Mucosa of stomach (tissue), 1 donor: ENCODE data around the gene AMPD3.

Experiments
- H3K27me3 ChIP-seq: one replicate; pipeline ENCODE4 v1.7.0; 2013; ENCODE audit warnings: mild to moderate bottlenecking, low read length; ENCODE audit not compliant: control insufficient read depth, insufficient read depth
- H3K36me3 ChIP-seq: one replicate; pipeline ENCODE4 v1.7.0; 2013; ENCODE audit warnings: low read length; ENCODE audit not compliant: control insufficient read depth, insufficient read depth
- H3K4me1 ChIP-seq: one replicate; pipeline ENCODE4 v1.7.0; 2013; ENCODE audit warnings: mild to moderate bottlenecking, low read length; ENCODE audit not compliant: control insufficient read depth, insufficient read depth
- H3K4me3 ChIP-seq: one replicate; pipeline ENCODE4 v1.7.0; 2013; ENCODE audit warnings: low read length
- H3K9ac ChIP-seq: one replicate; pipeline ENCODE4 v1.7.0; 2013; ENCODE audit warnings: mild to moderate bottlenecking, low read length, moderate library complexity
- H3K9me3 ChIP-seq: one replicate; pipeline ENCODE4 v1.7.0; 2013; ENCODE audit warnings: mild to moderate bottlenecking, low read length, moderate library complexity; ENCODE audit not compliant: control insufficient read depth
- donor health status: Pancreatic carcinoma.

Gene AMPD3

GRCh38 chr11:10505278-10506007, 50.4 kb downstream of the AMPD3 start:
- H3K27me3 ChIP-seq = no peaks in the 10 kb centered on the region
- H3K4me1 ChIP-seq = no peaks in the 10 kb centered on the region
- H3K4me3 ChIP-seq = no peak overlapping the region
- no peaks in the 10 kb centered on the region for H3K9me3 ChIP-seq
- H3K36me3 ChIP-seq = no peaks in the 10 kb centered on the region
- no peak overlapping the region for H3K9ac ChIP-seq

GRCh38 chr11:10506008-10506370, 50.9 kb downstream of the AMPD3 start:
- Histone ChIP-seq H3K9ac (no peak overlapping the region), H3K9me3 (no peaks in the 10 kb centered on the region), H3K4me1 (no peaks in the 10 kb centered on the region), H3K36me3 (no peaks in the 10 kb centered on the region), H3K4me3 (no peak overlapping the region), H3K27me3 (no peaks in the 10 kb centered on the region)

DNA sequence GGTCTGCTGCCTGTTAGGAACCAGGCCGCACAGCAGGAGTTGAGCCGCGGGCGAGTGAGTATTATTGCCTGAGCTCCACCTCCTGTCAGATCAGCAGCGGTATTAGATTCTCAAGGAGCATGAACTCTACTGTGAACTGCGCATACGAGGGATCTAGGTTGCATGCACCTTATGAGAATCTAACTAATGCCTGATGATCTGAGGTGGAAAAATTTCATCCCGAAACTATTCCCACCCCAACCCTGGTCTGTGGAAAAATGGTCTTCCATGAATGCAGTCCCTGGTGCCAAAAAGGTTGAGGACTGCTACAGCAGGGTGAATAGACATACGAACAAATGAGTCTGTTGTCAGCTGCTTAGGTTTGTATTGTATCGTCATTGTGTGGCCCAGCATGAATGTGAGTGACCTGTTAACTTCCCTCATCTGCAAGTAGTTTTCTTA, 56.1 kb downstream of the AMPD3 start:
- no peak overlapping the region for H3K4me3 ChIP-seq
- H3K9ac ChIP-seq = no peak overlapping the region
- no peaks in the 10 kb centered on the region for H3K36me3 ChIP-seq
- no peaks in the 10 kb centered on the region for H3K9me3 ChIP-seq
- H3K27me3 ChIP-seq = no peaks in the 10 kb centered on the region
- no peaks in the 10 kb centered on the region for H3K4me1 ChIP-seq

GRCh38 chr11:10514202-10514601, 59.1 kb downstream of the AMPD3 start:
- Histone ChIP-seq H3K4me1 (no peaks in the 10 kb centered on the region), H3K9ac (no peak overlapping the region), H3K36me3 (no peaks in the 10 kb centered on the region), H3K27me3 (no peaks in the 10 kb centered on the region), H3K9me3 (no peaks in the 10 kb centered on the region), H3K4me3 (no peak overlapping the region)

DNA sequence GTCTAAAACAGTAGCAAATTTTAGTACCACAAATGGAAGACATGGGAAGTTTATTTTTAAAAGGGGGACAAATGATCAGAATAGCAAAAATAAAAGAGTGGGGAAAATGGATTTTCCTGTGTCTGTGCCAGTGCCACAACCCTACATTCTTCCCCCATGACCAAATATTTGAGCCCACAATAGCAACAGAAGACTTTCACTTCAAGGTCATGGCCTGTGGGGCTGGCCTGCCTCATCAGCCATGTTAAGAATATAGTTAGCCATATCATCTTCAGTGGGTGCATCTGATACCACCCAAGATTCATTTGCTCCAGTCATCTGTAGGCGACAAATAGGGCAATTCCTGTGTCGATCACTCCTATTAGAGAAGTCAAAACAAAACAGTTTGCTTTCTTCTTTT, 59.6 kb downstream of the AMPD3 start:
- Histone ChIP-seq H3K9me3 (no peaks in the 10 kb centered on the region), H3K27me3 (no peaks in the 10 kb centered on the region), H3K36me3 (no peaks in the 10 kb centered on the region), H3K9ac (no peak overlapping the region), H3K4me1 (no peaks in the 10 kb centered on the region), H3K4me3 (no peak overlapping the region)

GRCh38 chr11:10515418-10515817, 60.4 kb downstream of the AMPD3 start:
- Histone ChIP-seq H3K4me1 (no peaks in the 10 kb centered on the region), H3K4me3 (no peak overlapping the region), H3K36me3 (no peaks in the 10 kb centered on the region), H3K9ac (no peak overlapping the region), H3K9me3 (no peaks in the 10 kb centered on the region), H3K27me3 (no peaks in the 10 kb centered on the region)

DNA sequence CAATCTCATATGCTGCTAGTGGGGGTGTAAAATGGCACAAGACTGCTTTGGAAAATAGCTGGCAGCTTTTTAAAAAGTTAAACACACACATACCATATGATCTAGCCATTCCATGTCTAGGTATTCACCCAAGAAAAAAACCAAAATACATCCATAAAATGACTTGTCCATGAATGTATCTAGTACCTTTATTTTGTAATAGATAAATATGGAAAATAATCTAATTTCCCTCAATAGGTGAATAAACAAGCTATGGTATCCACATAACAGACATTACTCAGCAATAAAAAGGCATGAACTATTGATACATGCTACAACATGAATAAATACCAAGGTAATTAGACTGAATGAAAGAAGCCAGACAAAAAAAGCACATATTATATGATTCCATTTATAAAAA, 63.1 kb downstream of the AMPD3 start:
- no peaks in the 10 kb centered on the region for H3K27me3 ChIP-seq
- no peaks in the 10 kb centered on the region for H3K36me3 ChIP-seq
- H3K4me1 ChIP-seq = peaks cover 4% of the 10 kb centered on the region
- no peaks in the 10 kb centered on the region for H3K9me3 ChIP-seq
- no peak overlapping the region for H3K9ac ChIP-seq
- no peak overlapping the region for H3K4me3 ChIP-seq

DNA sequence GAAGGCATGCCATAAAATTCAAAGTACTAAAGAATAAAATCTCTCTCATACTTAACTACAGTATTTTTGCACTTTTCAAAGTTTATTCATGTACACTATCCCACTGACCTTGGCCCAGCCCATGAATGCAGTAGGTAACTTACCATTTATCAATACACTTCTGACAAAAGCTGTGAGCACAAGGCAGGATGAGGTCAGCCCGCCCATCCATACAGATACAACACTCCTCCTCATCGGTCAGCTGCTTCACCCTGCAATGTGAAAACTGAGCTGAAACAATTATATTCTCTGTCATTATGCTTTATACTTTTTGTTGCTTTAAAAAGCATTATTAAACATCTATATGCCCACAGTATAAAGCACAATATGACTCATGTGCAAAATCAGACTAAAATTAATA, 63.8 kb downstream of the AMPD3 start:
- Histone ChIP-seq H3K9me3 (no peaks in the 10 kb centered on the region), H3K36me3 (no peaks in the 10 kb centered on the region), H3K9ac (no peak overlapping the region)

GRCh38 chr11:10519630-10520029, 64.6 kb downstream of the AMPD3 start:
- Histone ChIP-seq H3K4me3 (no peak overlapping the region), H3K9me3 (no peaks in the 10 kb centered on the region), H3K4me1 (peaks cover 7% of the 10 kb centered on the region), H3K36me3 (no peaks in the 10 kb centered on the region), H3K27me3 (no peaks in the 10 kb centered on the region), H3K9ac (no peak overlapping the region)

More for the DNA sequence above, 63.8 kb downstream of the AMPD3 start:
- Histone ChIP-seq H3K4me1 (peaks cover 7% of the 10 kb centered on the region), H3K4me3 (no peak overlapping the region), H3K27me3 (no peaks in the 10 kb centered on the region)

DNA sequence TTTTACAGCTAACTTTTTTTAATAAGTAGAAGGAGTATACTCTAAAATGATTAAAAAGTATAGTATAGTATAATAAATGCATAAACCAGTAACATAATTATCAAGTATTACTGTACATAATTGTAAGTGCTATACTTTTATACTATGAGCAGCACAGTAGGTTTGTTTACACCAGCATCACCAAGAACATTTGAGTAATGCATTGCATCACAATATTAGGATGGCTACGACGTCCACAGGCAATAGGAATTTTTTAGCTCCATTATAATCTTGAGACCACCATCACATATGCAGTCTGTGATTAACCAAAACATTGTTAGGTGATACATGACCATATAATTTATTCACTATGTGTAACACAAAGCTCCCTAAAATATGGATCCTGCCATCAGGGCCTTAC, 65.5 kb downstream of the AMPD3 start:
- no peaks in the 10 kb centered on the region for H3K36me3 ChIP-seq
- no peak overlapping the region for H3K4me3 ChIP-seq
- H3K9ac ChIP-seq = no peak overlapping the region
- H3K4me1 ChIP-seq = peaks cover 7% of the 10 kb centered on the region
- no peaks in the 10 kb centered on the region for H3K9me3 ChIP-seq
- no peaks in the 10 kb centered on the region for H3K27me3 ChIP-seq

DNA sequence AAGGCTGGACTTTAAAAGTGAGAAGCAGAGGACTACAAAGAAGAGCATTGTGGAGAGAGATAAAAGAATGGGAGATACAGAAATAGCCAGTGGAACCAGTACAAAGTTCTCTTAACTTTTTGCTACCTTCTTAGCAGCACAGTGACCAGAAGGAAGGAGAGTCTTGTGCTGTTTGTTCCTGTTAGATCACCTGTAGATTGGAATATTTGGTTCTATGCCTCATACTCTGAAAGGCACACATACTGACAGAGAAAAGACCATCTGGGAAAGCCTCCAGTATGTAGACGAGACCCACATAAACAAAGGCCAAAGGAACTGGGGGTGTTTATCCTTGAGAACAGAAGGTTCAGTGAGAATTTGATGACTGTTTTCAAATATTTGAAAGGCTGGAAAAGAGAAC, 67.2 kb downstream of the AMPD3 start:
- Histone ChIP-seq H3K36me3 (no peaks in the 10 kb centered on the region), H3K4me1 (peaks cover 8% of the 10 kb centered on the region), H3K9me3 (no peaks in the 10 kb centered on the region), H3K27me3 (no peaks in the 10 kb centered on the region), H3K9ac (no peak overlapping the region), H3K4me3 (no peak overlapping the region)

DNA sequence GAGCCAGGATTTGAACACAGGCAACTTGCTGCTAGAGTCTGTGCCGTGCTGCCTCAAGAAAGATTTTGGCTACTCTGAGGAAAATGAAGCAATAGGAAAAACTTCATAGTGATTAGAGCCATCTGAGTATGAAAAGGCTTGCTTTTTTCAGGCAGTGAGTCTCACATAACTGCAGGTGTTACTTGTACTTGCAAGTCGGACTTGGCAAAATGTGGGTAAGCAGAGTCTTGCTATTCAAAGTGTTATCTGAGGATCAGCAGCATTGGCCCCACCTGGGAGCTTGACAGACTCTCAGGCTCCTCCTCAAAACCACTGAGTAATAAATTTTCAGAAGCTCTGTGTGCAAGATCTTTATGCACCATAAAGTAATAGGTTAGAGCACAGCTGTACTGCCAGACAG, 67.9 kb downstream of the AMPD3 start:
- Histone ChIP-seq H3K36me3 (no peaks in the 10 kb centered on the region), H3K9me3 (no peaks in the 10 kb centered on the region), H3K27me3 (no peaks in the 10 kb centered on the region), H3K9ac (no peak overlapping the region), H3K4me1 (peaks cover 13% of the 10 kb centered on the region), H3K4me3 (no peak overlapping the region)

DNA sequence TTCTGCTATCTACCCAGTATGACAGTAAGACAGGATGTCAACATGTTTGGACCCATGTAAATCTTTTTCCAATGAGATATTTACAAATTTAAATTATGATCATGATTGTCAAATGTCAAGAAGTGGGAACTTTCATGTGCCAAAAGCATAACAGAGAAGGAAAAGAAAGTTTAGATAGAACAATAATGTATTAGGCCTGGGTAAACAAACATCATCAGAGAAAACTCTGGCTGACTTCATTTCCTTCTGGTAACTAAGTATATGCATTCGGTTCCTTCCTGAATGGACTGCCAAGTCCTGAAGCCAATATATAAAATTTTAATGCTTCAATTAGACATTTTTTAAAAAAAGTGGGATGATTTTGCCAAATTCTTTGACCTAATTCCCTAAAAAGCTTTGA, 69.4 kb downstream of the AMPD3 start:
- no peaks in the 10 kb centered on the region for H3K36me3 ChIP-seq
- H3K9ac ChIP-seq = no peak overlapping the region

More for the DNA sequence above, 69.4 kb downstream of the AMPD3 start:
- H3K9me3 ChIP-seq = no peaks in the 10 kb centered on the region
- no peak overlapping the region for H3K4me3 ChIP-seq
- no peaks in the 10 kb centered on the region for H3K27me3 ChIP-seq
- peaks cover 23% of the 10 kb centered on the region for H3K4me1 ChIP-seq
